Thyroid gland (tissue), 4 donors: ENCODE measurements around the gene ERCC5. TPM values are rescaled to one million over a fixed set of nuclear protein-coding genes. Genes with fewer than 3 reads are reported as not detected.

Experiments used
- DNase-seq, 2 donors: peaks; one replicate each; pipeline ENCODE4 v3.0.0-alpha.2; 2019
- H3K27ac ChIP-seq, 3 donors: fragments of 200-600 bp; sonication (generic); 1 replicate in 2 of 3; 2 replicates in 1 of 3; pipeline ENCODE4 v1.5.1; 2016 to 2019; ENCODE audit warnings: mild to moderate bottlenecking in 1 of 3, moderate library complexity in 1 of 3
- H3K27me3 ChIP-seq: fragments of 200-600 bp; sonication (generic); one replicate; pipeline ENCODE4 v1.5.1; 2019
- H3K36me3 ChIP-seq, 2 donors: fragments of 200-600 bp; sonication (generic); one replicate each; pipeline ENCODE4 v1.5.1; 2016 to 2019
- H3K4me1 ChIP-seq, 2 donors: fragments of 200-600 bp; sonication (generic); one replicate each; pipeline ENCODE4 v1.5.1; 2017 to 2019
- H3K4me3 ChIP-seq, 3 donors: fragments of 200-600 bp; sonication (generic); replicated peaks in 1 of 3; 1 replicate in 2 of 3; 2 replicates in 1 of 3; pipeline ENCODE4 v1.5.1; 2016; ENCODE audit warnings: mild to moderate bottlenecking in 1 of 3
- H3K9me3 ChIP-seq: fragments of 200-600 bp; sonication (generic); one replicate; pipeline ENCODE4 v1.5.1; 2017
- CTCF ChIP-seq, 6 experiments: fragments of 200-600 bp in 3 of 6; fragments of 450-650 bp in 3 of 6; sonication (generic) in 3 of 6; IDR thresholded peaks; one replicate each; pipeline ENCODE4 v1.5.1; 2016 to 2019; ENCODE audit warnings: antibody characterized with exemption in 6 of 6, mild to moderate bottlenecking in 2 of 6, inconsistent platforms in 1 of 6, moderate library complexity in 1 of 6
- POLR2A ChIP-seq, 2 donors: fragments of 450-650 bp; IDR thresholded peaks; one replicate each; pipeline ENCODE4 v1.6.1; 2017; ENCODE audit warnings: antibody characterized with exemption in 2 of 2, mild to moderate bottlenecking in 2 of 2, moderate library complexity in 1 of 2
- WGBS, 2 donors: methylation state at CpG; one replicate each; pipeline ENCODE4 v1.1.5; 2017; 5-methylcytosine and 5-hydroxymethylcytosine counted together
- intact Hi-C: fragments of 100-400 bp; cut with DNase I; formaldehyde crosslinking; loops from one replicate; pipeline ENCODE4 v1.15.1; 2023
- total RNA-seq, 4 donors: library from RNA; depleted of rRNA; stranded (reverse); fragments of >200 nt; gene quantifications; one replicate each; pipeline ENCODE4 v1.2.3, GENCODE V29; 2016

The ERCC5 gene
- total RNA-seq, 4 donors from 2014 or later = 57.2 to 119 (median 102) TPM

DNA sequence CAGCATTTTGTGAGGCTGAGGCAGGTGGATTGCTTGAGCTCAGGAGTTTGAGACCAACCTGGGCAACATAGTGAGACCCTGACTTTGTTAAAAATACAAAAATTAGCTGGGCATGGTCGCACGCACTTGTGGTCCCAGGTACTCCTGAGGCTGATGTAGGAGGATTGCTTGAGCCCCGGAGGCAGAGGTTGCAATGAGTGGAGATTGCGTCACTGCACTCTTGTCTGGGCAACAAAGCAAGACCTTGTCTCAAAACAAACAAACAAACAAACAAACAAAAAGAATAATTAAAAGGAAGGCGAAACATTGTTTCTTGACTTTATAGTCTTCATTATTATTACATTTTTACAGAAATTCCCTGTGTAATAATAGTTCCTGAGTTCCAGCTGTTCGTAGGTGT lies 31.0 kb upstream of the ERCC5 start:
- TF ChIP-seq CTCF (IDR thresholded peaks at IDR 0.05) (no peak), POLR2A (IDR thresholded peaks at IDR 0.05) (no peak)

GRCh38 chr13:102815788-102816187 lies 30.0 kb upstream of the ERCC5 start:
- no peaks in the 10 kb centered on the region for H3K9me3 ChIP-seq
- no peaks in the 10 kb centered on the region for H3K27me3 ChIP-seq
- no peak for TF ChIP-seq POLR2A (IDR thresholded peaks at IDR 0.05)
- no peak for TF ChIP-seq CTCF (IDR thresholded peaks at IDR 0.05)
- peaks cover 0 to 8% of the 10 kb centered on the region in 2 donors for H3K36me3 ChIP-seq
- no peaks in the 10 kb centered on the region for H3K4me1 ChIP-seq
- H3K4me3 ChIP-seq = no peak overlapping the region
- 94 to 95% methylated on average over 5 of the region's 5 CpGs for WGBS, 2 donors
- H3K27ac ChIP-seq = no peak overlapping the region
- DNase-seq = no peak
- intact Hi-C loops = no loop called here

More for the DNA sequence above, 31.0 kb upstream of the ERCC5 start:
- WGBS, 2 donors = 73 to 83% methylated on average over 6 of the region's 6 CpGs
- Histone ChIP-seq H3K4me3 (no peak overlapping the region), H3K4me1 (no peaks in the 10 kb centered on the region), H3K27me3 (no peaks in the 10 kb centered on the region), H3K9me3 (no peaks in the 10 kb centered on the region), H3K36me3 (peaks cover 0 to 9% of the 10 kb centered on the region in 2 donors), H3K27ac (no peak overlapping the region)
- DNase-seq = no peak
- intact Hi-C loops = no loop called here

DNA sequence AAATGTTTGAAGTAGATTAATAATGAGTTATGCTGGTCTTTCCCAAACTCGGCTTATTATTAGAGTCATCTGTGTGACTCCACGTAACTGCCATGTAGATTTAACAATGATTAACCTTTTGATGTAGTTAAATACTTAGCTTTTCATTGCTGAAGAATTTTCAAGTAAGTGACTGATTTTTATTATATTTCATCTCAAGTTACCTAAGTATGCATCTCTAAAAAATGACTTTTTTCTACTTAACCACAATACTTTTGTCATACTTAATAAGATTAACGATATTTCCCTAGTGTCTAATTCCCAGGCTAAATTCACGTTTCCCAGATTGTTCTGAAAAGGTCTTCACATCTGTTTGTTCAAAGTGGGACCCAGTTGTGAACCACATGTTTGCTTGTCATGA lies 29.1 kb upstream of the ERCC5 start:
- TF ChIP-seq CTCF (IDR thresholded peaks at IDR 0.05) = no peak
- no peak for TF ChIP-seq POLR2A (IDR thresholded peaks at IDR 0.05)
- peaks cover 0 to 15% of the 10 kb centered on the region in 2 donors for H3K36me3 ChIP-seq
- no peaks in the 10 kb centered on the region for H3K9me3 ChIP-seq
- no peak for DNase-seq
- H3K27ac ChIP-seq = no peak overlapping the region
- WGBS, 2 donors = 91% methylated on average over 4 of the region's 4 CpGs
- no peak overlapping the region for H3K4me3 ChIP-seq
- no peaks in the 10 kb centered on the region for H3K4me1 ChIP-seq
- intact Hi-C loops = no loop called here
- no peaks in the 10 kb centered on the region for H3K27me3 ChIP-seq

DNA sequence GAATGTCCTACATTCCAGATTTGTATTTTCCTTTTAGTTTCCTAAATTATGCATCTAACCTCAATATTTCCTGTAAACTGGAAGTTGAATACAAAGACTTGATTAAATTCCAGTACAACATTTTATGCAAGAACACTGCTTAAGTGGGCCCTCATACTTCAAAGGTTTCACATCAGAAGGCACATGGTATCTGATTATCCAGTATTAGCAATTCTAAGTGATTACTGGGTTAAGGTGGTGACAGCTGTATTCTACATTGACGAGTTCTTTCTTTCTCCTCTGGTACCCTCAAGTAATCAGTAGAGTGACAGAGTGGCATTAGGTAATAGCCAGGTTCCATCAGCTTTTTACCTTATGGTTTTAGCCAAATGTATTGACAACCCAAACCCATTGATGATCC lies 28.6 kb upstream of the ERCC5 start:
- DNase-seq = no peak
- peaks cover 0 to 19% of the 10 kb centered on the region in 2 donors for H3K36me3 ChIP-seq
- WGBS, 2 donors = 96 to 100% methylated on average over 1 of the region's 1 CpG
- no peaks in the 10 kb centered on the region for H3K9me3 ChIP-seq
- no peak overlapping the region for H3K27ac ChIP-seq
- TF ChIP-seq POLR2A (IDR thresholded peaks at IDR 0.05) (no peak), CTCF (IDR thresholded peaks at IDR 0.05) (no peak)
- no peaks in the 10 kb centered on the region for H3K4me1 ChIP-seq
- intact Hi-C loops = no loop called here
- no peaks in the 10 kb centered on the region for H3K27me3 ChIP-seq
- no peak overlapping the region for H3K4me3 ChIP-seq

- Histone ChIP-seq H3K36me3 (peaks cover 0 to 21% of the 10 kb centered on the region in 2 donors), H3K4me1 (no peaks in the 10 kb centered on the region), H3K9me3 (no peaks in the 10 kb centered on the region), H3K27ac (no peak overlapping the region), H3K27me3 (no peaks in the 10 kb centered on the region), H3K4me3 (no peak overlapping the region)
- no peak for TF ChIP-seq POLR2A (IDR thresholded peaks at IDR 0.05)
- no peak for TF ChIP-seq CTCF (IDR thresholded peaks at IDR 0.05)
- no peak for DNase-seq
- intact Hi-C loops = no loop called here
Observed at GRCh38 chr13:102817907-102818306, 27.9 kb upstream of the ERCC5 start.
